Ishikawa (cell line): ENCODE measurements around the gene DUSP22.

Experiments used
- EP300 ChIP-seq: IDR thresholded peaks from 2 replicates; pipeline ENCODE4 v1.6.1; 2012; ENCODE audit warnings: borderline replicate concordance
- NFIC ChIP-seq: IDR thresholded peaks from 2 replicates; pipeline ENCODE4 v1.6.1; 2012
- TAF1 ChIP-seq: IDR thresholded peaks from 2 replicates; pipeline ENCODE4 v1.6.1; 2012; ENCODE audit warnings: low read depth, mild to moderate bottlenecking
- TCF12 ChIP-seq: IDR thresholded peaks from 2 replicates; pipeline ENCODE4 v1.6.1; 2012; ENCODE audit warnings: low read depth

The DUSP22 gene

DNA sequence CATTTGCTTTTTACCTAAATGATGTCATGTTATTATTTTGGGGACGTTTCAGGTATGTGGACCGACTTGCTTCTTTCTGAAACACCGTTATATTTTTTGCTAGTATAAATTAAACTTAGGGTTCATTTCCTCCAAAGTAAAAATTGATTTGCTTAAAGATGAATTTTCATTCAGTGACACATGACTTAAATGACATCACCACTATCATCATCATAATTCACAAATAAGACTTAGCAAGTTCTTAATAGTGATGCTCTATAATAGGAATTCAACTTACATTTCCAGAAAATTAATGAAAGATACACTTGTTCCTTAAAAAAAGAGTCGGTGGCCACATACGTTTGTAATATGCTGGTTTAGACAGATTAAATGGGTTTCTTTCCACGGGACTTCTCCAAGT is 108.5 kb downstream of the DUSP22 start:
- TF ChIP-seq TCF12: no peak
- TF ChIP-seq EP300: no peak
- TF ChIP-seq NFIC: no peak
- no peak for TF ChIP-seq TAF1
